CD4-positive, alpha-beta T cell treated with Interleukin-17A for 1 hour (primary cell): ENCODE results near the gene GPR25.
A peak's percentile ranks its signal among the peaks of the same experiment; 100 is the strongest.

Experiments
- DNase-seq: peaks from one replicate; pipeline ENCODE4 v3.0.0-alpha.2; 2020

The GPR25 gene, protein sequence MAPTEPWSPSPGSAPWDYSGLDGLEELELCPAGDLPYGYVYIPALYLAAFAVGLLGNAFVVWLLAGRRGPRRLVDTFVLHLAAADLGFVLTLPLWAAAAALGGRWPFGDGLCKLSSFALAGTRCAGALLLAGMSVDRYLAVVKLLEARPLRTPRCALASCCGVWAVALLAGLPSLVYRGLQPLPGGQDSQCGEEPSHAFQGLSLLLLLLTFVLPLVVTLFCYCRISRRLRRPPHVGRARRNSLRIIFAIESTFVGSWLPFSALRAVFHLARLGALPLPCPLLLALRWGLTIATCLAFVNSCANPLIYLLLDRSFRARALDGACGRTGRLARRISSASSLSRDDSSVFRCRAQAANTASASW

GRCh38 chr1:200872446-200873115 lies at the start of gene GPR25:
Gene GPR25, plus strand, starts transcription at chr1:200872981. Its CDS starts 57 bp downstream, at chr1:200873038.
- no peak for DNase-seq

- DNase-seq, result no peak
Observed at GRCh38 chr1:200831091-200831490, 41.7 kb upstream of the GPR25 start.

DNA sequence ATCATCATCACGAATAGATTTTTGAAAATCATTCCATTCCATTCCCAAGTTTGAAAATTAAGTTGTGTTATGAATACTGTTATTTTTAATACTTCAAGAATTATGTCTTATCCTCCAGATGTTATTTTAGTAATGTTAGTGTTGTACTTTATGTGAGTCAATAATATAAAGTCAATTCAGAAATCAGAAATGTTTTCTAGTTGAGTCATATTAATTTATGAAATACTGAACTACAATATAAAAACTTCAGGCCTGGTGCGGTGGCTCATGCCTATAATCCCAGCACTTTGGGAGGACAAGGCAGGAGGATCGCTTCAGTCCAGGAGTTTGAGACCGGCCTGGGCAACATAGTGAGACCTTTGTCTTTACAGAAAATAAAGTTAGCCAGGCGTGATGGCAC lies 38.4 kb upstream of the GPR25 start:
- DNase-seq, result no peak

DNA sequence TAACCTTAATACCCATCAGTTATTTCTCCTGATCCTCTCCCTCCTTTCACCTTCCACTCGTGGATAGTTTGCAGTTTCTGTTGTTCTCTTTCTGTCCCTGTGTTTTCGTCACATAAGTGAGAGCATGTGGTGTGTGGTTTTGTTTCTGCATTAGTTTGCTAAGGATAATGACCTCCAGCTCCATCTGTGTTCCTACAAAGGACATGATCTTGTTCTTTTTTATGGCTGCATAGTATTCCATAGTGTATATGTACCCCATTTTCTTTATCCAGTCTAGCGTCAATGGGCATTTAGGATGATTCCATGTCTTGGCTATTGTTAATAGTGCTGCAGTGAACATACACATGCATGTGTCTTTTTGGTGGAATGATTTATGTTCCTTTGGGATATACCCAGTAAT lies 36.6 kb upstream of the GPR25 start:
- no peak for DNase-seq

- DNase-seq, result peak; percentile 12
Observed at GRCh38 chr1:200837931-200838571, 34.7 kb upstream of the GPR25 start.

DNA sequence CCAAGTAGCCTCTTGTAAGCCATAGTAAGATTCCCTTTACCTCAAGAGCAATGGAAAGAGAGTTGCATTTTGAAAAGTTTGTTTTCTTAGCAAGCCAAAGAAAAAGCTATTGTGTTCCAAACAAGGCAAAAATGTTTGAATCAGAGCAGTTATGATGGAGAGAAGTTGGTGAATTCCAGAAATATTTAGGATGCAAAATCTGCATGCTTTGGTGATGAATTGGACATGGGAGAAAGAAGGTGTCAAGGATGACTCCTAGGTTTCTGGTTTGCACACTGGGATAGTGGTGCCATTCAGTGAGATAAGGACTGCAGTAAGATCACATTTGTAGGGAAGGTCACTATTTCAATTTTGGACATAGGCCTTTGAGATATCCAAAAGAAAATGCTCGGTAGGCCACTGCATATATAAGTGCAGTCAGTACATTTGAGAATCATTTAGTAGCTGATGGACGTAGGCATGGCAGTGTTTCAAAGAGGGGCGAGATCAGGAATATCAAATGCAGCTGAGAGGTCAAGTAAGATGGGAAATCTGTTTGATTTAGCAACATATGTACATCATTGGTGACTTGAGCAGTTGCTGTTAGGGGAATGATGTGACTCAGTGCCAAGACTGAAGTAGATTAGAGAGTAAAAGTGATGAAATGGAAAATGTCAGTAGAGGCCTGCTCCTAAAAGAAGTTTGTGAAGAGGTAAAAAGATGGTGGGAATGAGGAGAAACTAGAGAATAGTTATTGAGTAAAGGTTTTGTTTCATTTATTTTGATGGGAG lies 33.9 kb upstream of the GPR25 start:
- DNase-seq, result no peak

DNA sequence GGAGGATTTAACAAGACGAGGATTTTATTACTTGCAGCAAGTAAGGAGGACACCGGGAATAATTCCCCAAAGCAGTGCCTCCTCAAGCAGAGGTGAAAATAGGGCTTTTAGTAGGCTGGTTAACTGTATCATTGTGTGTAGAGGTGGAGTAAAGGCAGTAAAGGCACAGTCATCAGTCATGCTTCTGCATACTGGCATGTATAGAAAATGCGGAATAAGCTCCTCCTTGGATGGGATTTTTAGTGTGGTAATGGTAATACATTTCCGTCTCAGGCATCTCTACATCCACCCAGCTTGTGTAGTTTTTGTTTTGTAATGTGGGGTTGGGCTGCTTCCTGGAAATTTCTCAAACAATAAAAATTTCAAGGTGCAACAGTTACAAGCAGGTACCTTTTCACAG lies 27.4 kb upstream of the GPR25 start:
- no peak for DNase-seq

DNA sequence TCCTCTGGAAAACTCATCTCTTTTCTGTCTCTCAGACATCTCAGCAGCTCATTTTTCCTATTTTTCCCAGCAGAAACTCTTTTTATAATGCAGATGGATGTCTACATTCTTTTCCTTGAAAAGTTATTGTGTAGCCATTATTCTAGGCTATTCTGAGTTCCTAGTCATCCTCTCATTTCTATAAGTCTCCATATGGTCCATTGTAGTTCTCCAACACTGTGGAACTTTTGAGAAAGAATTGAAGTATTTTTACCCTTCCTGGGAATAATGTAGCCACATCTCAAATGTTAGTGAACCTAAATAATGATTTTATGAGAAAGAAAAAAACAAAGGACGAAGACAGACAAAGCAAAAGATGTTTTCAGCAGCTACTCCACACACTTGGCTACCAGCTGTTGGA lies 26.4 kb upstream of the GPR25 start:
- no peak for DNase-seq

DNA sequence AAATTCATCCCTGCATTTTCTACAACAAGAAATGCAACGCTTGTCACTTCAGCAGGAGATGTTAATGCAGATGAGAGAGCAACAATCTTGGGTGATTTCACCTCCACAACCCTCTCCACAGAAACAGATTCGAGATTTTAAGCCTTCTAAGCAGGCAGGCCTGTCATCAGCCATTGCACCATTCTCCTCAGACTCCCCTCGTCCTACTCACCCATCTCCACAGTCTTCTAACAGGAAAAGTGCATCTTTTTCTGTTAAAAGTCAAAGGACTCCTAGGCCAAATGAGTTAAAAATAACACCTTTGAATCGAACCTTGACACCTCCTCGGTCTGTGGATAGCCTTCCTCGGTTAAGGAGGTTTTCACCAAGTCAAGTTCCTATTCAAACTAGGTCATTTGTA lies 23.4 kb upstream of the GPR25 start:
- no peak for DNase-seq

GRCh38 chr1:200850554-200850953 lies 22.2 kb upstream of the GPR25 start:
- no peak for DNase-seq

GRCh38 chr1:200856716-200857357 lies 15.9 kb upstream of the GPR25 start:
- DNase-seq, result no peak

GRCh38 chr1:200857804-200858203 lies 15.0 kb upstream of the GPR25 start:
- DNase-seq, result no peak

- peak; percentile 63 for DNase-seq
Observed at GRCh38 chr1:200861937-200862647, 10.7 kb upstream of the GPR25 start.

DNA sequence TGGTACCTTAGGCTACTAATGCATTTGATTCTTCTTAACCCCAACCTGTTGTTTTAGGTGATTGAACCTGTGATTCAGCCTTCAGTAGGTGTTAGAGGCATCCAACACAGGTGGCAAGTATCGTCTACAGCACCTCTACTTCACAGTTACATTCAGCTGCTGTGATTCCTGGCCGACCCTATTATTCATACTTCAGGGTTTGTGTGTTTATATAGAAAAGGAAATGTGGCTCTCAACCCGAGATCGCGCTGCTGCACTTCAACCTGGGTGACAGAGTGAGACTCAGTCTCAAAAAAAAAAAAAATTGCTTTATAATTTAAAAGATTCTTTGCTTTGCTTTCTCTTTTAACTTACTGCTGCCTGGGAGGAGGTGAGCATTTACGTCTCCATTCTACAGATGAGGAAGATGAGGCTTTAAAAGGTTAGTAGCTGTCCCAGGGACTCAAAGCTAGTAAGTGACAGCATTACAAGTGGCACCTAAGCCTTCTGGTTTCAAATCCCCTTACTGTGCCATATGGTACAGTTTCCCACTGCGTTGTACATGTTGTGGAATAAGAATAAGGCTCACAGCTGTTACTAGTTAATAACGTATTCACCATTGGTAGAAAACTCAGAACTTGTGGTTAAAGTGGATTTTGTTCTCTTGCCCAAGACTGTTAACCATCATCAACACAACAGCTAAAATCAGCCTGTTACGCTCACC lies 9.9 kb upstream of the GPR25 start:
- DNase-seq, result peak; percentile 44

- no peak for DNase-seq
Observed at GRCh38 chr1:200866116-200866515, 6.7 kb upstream of the GPR25 start.

GRCh38 chr1:200866521-200866920 lies 6.3 kb upstream of the GPR25 start:
- DNase-seq, result peak; percentile 26

DNA sequence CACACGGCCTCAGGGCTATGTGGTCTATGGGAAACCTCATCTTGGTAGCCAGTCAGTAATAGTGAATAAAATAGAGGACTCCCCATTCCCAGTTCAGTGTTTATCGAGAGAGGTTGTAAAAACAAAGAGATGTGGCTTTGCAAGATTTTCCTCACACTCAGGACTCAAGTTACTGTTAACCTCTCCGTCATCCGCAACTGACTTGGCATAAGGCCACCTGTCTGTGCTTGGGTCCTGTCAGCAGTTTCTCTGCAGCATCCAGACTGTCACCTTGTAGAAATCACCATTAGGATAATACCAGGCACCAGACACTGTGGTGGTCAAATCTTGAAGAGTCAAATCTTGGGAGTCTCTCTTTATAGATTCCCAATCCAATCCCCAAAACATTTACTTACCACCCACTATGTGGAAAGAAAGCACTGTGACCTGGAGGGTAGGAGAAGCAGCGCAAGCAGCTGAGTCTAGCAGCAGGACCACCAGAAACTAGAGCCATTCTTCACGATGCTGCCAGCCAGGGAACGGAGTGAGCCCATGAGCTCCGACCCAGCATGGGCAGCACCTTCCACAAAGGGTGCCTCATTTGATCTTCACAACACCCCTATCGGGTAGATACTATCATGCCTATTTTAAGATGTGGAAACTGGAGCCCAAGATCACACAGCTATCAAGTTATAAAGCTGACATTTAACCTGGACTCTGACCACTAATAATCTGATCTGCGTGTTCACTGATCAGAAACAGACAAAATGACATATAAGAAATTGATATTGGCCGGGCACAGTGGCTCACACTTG lies 5.6 kb upstream of the GPR25 start:
- no peak for DNase-seq

DNA sequence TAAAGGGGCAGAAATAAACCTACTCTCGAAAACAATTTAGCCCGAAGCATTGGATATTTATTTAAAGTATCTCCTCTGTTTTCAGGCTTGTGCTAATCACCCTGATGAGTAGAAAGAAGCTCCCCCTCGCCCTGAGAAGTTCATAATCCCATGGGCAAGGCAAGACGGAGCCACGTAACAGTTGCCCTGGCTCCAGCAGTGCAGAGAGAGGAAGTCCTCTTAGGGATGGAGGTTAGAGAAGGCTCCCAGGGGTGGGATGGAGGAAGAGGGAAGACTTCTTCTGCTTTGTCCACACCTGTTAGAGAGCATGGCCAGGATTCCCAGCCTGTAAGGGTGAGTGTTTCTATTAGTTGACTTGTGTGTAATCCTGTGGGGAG lies 3.4 kb upstream of the GPR25 start:
- no peak for DNase-seq

DNA sequence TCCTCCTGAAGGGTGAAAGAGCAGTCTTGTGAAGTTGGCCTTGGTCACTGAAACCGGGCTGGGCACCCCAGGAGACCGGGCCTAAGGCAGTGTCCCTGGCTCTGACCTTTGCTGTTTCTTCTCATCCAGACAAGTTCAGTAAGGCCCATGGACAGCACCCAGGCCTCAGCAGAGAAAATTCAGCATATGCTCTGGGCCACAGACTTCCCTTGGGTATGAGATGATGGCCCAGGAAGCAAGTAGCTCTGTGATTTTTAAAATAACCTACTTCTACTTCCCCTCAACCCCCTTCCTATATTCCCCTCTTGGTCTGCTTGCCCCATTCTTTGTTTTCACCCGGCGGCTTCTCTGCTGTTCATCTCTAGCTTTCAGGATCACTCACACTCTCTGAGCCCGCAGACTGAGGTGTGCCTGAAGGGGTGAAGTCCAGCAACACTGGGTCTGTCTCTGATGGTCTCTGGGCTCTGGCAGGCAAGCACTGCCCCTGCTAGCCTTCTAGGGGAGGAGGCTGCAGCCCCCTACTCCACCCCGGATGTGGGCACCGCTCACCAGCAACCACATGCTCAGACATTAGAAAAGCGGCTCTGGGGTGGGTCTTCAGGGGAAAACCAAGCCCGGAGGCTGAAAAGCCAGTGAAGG lies 2.9 kb upstream of the GPR25 start:
- peak; percentile 54 for DNase-seq

DNA sequence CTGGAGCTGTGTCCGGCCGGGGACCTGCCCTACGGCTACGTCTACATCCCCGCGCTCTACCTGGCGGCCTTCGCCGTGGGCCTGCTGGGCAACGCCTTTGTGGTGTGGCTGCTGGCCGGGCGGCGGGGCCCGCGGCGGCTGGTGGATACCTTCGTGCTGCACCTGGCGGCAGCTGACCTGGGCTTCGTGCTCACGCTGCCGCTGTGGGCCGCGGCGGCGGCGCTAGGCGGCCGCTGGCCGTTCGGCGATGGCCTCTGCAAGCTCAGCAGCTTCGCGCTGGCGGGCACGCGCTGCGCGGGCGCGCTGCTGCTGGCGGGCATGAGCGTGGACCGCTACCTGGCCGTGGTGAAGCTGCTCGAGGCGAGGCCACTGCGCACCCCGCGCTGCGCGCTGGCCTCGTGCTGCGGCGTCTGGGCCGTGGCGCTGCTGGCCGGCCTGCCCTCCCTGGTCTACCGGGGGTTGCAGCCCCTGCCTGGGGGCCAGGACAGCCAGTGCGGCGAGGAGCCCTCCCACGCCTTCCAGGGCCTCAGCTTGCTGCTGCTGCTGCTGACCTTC lies 412 bp downstream of the GPR25 start:
- no peak for DNase-seq
